Panc1 (cell line): ENCODE measurements around the gene RIPOR2.

Experiments used
- POLR2AphosphoS5 ChIP-seq: IDR thresholded peaks from 2 replicates; pipeline ENCODE4 v1.6.1; 2012; ENCODE audit warnings: mild to moderate bottlenecking, low read depth, low read length, moderate library complexity
- SIN3A ChIP-seq: IDR thresholded peaks from 2 replicates; pipeline ENCODE4 v1.6.1; 2012; ENCODE audit warnings: low read depth, mild to moderate bottlenecking, low read length, moderate library complexity, borderline replicate concordance; ENCODE audit not compliant: insufficient read depth
- TCF7L2 ChIP-seq: IDR thresholded peaks from 2 replicates; pipeline ENCODE4 v1.6.1; 2011; ENCODE audit warnings: mild to moderate bottlenecking, low read depth, low read length, inconsistent platforms
- TF ChIP-seq, protein P1 (sequence below): fragments of 450-650 bp; IDR thresholded peaks from 2 replicates; pipeline ENCODE4 v1.5.1; 2017; ENCODE audit warnings: mild to moderate bottlenecking
- TF ChIP-seq, protein P2 (sequence below), 2 experiments: IDR thresholded peaks; 2 replicates each; pipeline ENCODE4 v1.6.1; 2011 to 2012; ENCODE audit warnings: low read depth in 2 of 2, control low read depth in 1 of 2, low read length in 1 of 2, mild to moderate bottlenecking in 1 of 2, moderate library complexity in 1 of 2; ENCODE audit not compliant: insufficient read depth in 1 of 2

GRCh38 chr6:24761193-24761835, 174.4 kb downstream of the RIPOR2 start:
- TF ChIP-seq, protein P1, sequence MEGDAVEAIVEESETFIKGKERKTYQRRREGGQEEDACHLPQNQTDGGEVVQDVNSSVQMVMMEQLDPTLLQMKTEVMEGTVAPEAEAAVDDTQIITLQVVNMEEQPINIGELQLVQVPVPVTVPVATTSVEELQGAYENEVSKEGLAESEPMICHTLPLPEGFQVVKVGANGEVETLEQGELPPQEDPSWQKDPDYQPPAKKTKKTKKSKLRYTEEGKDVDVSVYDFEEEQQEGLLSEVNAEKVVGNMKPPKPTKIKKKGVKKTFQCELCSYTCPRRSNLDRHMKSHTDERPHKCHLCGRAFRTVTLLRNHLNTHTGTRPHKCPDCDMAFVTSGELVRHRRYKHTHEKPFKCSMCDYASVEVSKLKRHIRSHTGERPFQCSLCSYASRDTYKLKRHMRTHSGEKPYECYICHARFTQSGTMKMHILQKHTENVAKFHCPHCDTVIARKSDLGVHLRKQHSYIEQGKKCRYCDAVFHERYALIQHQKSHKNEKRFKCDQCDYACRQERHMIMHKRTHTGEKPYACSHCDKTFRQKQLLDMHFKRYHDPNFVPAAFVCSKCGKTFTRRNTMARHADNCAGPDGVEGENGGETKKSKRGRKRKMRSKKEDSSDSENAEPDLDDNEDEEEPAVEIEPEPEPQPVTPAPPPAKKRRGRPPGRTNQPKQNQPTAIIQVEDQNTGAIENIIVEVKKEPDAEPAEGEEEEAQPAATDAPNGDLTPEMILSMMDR = no peak
- TF ChIP-seq TCF7L2 = no peak
- TF ChIP-seq POLR2AphosphoS5 = no peak
- TF ChIP-seq, protein P2, sequence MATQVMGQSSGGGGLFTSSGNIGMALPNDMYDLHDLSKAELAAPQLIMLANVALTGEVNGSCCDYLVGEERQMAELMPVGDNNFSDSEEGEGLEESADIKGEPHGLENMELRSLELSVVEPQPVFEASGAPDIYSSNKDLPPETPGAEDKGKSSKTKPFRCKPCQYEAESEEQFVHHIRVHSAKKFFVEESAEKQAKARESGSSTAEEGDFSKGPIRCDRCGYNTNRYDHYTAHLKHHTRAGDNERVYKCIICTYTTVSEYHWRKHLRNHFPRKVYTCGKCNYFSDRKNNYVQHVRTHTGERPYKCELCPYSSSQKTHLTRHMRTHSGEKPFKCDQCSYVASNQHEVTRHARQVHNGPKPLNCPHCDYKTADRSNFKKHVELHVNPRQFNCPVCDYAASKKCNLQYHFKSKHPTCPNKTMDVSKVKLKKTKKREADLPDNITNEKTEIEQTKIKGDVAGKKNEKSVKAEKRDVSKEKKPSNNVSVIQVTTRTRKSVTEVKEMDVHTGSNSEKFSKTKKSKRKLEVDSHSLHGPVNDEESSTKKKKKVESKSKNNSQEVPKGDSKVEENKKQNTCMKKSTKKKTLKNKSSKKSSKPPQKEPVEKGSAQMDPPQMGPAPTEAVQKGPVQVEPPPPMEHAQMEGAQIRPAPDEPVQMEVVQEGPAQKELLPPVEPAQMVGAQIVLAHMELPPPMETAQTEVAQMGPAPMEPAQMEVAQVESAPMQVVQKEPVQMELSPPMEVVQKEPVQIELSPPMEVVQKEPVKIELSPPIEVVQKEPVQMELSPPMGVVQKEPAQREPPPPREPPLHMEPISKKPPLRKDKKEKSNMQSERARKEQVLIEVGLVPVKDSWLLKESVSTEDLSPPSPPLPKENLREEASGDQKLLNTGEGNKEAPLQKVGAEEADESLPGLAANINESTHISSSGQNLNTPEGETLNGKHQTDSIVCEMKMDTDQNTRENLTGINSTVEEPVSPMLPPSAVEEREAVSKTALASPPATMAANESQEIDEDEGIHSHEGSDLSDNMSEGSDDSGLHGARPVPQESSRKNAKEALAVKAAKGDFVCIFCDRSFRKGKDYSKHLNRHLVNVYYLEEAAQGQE (IDR thresholded peaks at IDR 0.05; ENCODE audit: insufficient read depth in 1 of 2, low read depth in 2 of 2, low read length in 1 of 2) = no peak
- TF ChIP-seq SIN3A = no peak
